ENCODE data around the gene FANCD2OS.

Gene FANCD2OS, protein sequence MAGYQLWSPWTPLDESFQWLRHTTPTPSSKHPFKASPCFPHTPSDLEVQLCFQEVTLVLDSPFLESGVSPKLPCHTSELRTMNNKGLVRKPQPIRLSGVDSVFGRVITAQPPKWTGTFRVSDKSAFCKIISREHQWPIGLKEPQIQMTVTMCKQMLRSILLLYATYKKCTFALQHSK

DNA sequence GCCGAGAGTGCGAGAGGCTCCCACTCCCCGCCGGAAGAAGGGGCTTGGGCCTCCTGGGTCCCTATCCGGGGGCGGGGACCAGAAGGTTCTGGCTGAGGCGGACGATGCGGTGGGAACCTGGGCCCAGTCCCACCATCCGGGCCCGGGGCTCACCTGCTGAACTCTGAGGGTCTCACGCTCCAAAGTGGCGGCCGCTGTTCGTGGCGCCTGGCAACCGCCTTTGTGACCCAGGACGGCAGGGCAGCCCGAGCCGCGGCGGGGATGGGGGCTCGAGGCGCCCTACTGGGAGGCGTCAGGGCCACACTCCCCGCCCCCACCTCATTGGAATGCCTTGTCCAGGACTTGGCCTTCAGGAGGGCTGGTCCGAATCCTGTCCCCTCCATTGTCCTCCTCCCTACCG lies at the start of gene FANCD2OS:
Gene FANCD2OS, minus strand, starts transcription at position 165 of the 400 bp plus-strand sequence. CDS start 3,481 bp downstream, outside the sequence.
- TF ChIP-seq, protein P1, sequence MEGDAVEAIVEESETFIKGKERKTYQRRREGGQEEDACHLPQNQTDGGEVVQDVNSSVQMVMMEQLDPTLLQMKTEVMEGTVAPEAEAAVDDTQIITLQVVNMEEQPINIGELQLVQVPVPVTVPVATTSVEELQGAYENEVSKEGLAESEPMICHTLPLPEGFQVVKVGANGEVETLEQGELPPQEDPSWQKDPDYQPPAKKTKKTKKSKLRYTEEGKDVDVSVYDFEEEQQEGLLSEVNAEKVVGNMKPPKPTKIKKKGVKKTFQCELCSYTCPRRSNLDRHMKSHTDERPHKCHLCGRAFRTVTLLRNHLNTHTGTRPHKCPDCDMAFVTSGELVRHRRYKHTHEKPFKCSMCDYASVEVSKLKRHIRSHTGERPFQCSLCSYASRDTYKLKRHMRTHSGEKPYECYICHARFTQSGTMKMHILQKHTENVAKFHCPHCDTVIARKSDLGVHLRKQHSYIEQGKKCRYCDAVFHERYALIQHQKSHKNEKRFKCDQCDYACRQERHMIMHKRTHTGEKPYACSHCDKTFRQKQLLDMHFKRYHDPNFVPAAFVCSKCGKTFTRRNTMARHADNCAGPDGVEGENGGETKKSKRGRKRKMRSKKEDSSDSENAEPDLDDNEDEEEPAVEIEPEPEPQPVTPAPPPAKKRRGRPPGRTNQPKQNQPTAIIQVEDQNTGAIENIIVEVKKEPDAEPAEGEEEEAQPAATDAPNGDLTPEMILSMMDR (conservative IDR thresholded peaks at IDR 0.05; ENCODE audit: control insufficient read depth, insufficient read depth, low read depth, low read length) = no peak
- H3K4me3 ChIP-seq (ENCODE audit: control insufficient read depth, low read depth, low read length) = no peak within 1 kb of the TSS
- no peak for DNase-seq (ENCODE audit: low read depth)

DNA sequence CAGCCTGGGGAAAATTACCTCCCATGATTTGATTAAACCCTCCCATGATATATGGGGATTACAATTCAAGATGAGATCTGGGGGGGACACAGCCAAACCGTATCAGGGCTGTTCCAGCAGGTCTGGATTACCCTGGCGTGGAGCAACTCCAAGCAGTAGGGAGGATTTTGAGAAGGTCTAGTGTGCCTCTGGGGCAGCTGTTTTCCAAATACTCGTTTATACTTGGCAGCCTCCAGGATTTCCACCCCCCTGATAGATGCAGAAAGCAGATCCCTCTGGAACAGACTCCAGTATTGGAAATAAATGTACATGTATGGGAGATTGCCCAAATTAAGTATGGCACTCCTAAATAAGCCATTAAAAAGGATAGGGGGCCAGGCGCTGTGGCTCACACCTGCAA lies 49.0 kb upstream of the FANCD2OS start:
- TF ChIP-seq, protein P1 (conservative IDR thresholded peaks at IDR 0.05; ENCODE audit: control insufficient read depth, insufficient read depth, low read depth, low read length) = no peak
- no peak overlapping the region for H3K4me3 ChIP-seq (ENCODE audit: control insufficient read depth, low read depth, low read length)
- no peak for DNase-seq (ENCODE audit: low read depth)

DNA sequence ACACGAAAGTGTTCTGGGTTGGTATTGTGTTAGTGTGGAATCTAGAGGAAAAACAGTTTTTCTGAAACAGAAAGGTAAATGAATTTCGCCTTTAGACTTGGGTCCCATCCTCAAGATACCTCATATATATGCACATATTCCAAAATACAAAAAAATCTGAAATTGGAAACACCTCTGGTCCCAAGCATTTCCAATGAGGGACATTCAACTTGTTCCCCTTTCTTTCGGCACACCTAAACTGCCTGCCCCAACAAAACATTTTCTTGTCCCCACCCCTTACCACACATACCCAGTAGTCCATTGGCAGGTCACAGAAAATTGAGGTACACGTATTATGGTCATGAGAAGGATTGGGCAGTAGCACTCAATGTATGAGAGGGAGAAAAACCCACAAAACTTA lies 47.6 kb upstream of the FANCD2OS start:
- no peak for DNase-seq (ENCODE audit: low read depth)
- TF ChIP-seq, protein P1 (conservative IDR thresholded peaks at IDR 0.05; ENCODE audit: control insufficient read depth, insufficient read depth, low read depth, low read length) = no peak
- H3K4me3 ChIP-seq (ENCODE audit: control insufficient read depth, low read depth, low read length) = no peak overlapping the region

DNA sequence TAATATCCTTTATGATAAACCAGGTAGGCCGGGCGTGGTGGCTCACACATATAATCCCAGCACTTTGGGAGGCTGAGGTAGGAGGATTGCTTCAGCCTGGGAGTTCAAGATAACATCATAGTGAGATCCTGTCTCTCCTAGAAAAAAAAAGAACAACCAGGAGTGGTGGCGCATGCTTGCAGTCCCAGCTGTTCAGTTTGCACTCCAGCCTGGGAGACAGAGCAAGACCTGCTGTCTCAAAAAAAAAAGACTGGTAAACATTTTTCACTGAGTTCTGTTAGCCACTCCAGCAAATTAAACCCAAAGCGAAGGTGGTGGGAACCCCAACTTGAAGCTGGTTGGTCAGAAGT lies 47.0 kb upstream of the FANCD2OS start:
- no peak overlapping the region for H3K4me3 ChIP-seq (ENCODE audit: control insufficient read depth, low read depth, low read length)
- TF ChIP-seq, protein P1 (conservative IDR thresholded peaks at IDR 0.05; ENCODE audit: control insufficient read depth, insufficient read depth, low read depth, low read length) = no peak

DNA sequence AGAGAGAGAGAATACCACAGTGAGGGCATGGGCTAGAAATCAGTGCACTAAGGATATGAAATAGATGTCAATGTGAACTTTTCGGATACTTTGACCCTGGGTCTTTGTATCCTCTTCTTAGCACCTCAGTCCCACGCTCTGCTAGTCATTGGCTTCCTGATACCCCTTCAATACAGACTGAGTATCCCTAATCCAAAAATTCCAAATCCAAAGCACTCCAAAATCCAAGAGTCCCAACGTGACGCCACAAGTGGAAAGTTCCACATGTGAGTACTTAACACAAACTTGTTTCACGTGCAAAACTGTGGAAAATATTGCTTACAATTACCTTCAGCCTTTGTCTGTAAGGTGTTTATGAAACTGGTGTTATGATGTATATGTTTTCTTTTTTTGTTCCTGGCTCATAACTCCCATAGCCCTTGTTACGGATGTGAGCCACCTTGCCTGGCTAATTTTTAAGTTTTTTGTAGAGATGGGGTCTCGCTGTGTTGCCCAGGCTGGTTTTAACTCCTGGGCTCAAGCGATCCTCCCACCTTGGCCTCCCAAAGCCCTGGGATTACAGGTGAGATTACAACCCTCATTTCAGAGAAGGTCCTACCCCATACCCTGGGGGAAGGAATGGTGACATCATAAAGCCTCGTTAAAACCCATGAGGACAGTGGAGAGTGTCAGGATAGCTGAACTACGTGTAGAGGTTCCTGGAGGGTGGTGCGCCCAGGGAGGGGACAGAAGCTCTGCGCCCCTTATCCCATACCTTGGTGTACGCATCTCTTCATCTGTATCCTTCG lies 46.5 kb upstream of the FANCD2OS start:
- TF ChIP-seq, protein P1 (conservative IDR thresholded peaks at IDR 0.05; ENCODE audit: control insufficient read depth, insufficient read depth, low read depth, low read length) = no peak
- DNase-seq (ENCODE audit: low read depth) = no peak
- no peak overlapping the region for H3K4me3 ChIP-seq (ENCODE audit: control insufficient read depth, low read depth, low read length)

More for the DNA sequence above, 47.0 kb upstream of the FANCD2OS start:
- DNase-seq (ENCODE audit: low read depth) = no peak

DNA sequence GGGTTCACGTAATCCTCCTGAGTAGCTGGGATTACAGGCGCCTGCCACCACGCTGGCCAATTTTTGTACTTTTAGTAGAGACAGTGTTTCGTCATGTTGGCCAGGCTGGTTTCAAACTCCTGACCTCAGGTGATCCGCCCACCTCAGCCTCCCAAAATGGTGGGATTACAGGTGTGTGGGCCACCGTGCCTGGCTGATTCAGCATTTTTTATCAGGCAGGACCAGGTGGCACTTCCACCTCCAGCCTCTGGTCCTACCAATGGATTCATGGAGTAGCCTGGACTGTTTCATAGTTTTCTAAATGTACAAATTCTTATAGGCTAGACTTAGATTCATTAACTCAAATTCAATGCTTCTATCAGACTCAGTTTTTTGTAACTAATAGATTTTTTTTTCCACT lies 42.9 kb upstream of the FANCD2OS start:
- TF ChIP-seq, protein P1 (conservative IDR thresholded peaks at IDR 0.05; ENCODE audit: control insufficient read depth, insufficient read depth, low read depth, low read length) = no peak
- no peak for DNase-seq (ENCODE audit: low read depth)
- no peak overlapping the region for H3K4me3 ChIP-seq (ENCODE audit: control insufficient read depth, low read depth, low read length)

All from fibroblast of mammary gland (primary cell).